ENCODE measurements around the gene SH3RF3.

DNA sequence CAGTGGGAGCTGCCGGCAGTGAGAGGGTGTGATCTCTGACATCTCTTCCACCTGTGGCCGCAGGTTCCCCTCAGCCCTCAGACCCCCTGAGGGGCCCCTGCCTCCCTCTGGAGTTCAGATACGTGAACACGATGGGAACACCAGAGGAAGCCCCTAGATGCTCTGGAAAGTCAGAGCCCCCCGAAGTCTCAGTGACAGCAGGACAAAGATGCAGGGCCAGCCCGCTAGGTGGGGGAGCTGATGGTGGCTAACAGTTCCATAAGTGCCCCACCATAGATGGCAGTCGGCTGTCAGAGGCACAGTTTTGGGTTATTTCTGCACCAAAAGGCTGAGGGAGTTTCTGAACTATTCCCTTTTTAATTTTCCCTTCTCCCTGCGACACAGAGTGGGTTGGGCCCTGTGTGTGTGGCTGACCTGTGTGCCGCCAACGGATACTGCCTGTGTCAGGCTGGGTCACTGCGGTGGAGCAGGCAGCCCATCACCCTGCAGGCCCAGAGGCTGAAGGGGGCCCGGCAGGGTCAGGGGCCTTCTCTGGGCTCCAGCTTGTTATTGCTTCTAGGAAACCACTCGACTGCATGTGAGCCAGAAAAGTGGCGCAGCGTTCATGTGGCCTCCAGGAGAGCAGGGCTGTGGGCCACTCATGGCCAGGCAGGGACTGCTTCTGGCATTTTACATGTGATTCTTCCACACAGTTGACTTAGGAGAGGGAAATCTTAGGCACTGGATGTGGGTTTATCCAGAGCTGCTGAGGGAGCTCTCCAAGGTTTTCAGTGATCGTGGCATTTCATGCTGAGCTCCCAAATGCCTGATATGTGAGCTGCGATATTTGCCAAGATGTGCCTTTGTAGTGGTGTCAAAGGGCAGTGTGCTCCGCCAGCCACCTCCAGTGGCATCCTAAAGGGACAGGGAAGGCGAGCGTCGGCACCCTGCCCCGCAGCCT is 225.1 kb downstream of the SH3RF3 start:
- no peak for TF ChIP-seq HNRNPK (IDR thresholded peaks at IDR 0.05; ENCODE audit: low read depth, low read length, poor library complexity, severe bottlenecking)
- no peak for TF ChIP-seq EHMT2 (IDR thresholded peaks at IDR 0.05; ENCODE audit: borderline replicate concordance, low read depth, low read length)
- TF ChIP-seq IRX3 (CRISPR knock-in tag; IDR thresholded peaks at IDR 0.05; ENCODE audit: borderline replicate concordance, low read depth) = no peak
- TF ChIP-seq TARDBP (CRISPR knock-in tag; IDR thresholded peaks at IDR 0.05) = no peak
- TF ChIP-seq, protein P1, sequence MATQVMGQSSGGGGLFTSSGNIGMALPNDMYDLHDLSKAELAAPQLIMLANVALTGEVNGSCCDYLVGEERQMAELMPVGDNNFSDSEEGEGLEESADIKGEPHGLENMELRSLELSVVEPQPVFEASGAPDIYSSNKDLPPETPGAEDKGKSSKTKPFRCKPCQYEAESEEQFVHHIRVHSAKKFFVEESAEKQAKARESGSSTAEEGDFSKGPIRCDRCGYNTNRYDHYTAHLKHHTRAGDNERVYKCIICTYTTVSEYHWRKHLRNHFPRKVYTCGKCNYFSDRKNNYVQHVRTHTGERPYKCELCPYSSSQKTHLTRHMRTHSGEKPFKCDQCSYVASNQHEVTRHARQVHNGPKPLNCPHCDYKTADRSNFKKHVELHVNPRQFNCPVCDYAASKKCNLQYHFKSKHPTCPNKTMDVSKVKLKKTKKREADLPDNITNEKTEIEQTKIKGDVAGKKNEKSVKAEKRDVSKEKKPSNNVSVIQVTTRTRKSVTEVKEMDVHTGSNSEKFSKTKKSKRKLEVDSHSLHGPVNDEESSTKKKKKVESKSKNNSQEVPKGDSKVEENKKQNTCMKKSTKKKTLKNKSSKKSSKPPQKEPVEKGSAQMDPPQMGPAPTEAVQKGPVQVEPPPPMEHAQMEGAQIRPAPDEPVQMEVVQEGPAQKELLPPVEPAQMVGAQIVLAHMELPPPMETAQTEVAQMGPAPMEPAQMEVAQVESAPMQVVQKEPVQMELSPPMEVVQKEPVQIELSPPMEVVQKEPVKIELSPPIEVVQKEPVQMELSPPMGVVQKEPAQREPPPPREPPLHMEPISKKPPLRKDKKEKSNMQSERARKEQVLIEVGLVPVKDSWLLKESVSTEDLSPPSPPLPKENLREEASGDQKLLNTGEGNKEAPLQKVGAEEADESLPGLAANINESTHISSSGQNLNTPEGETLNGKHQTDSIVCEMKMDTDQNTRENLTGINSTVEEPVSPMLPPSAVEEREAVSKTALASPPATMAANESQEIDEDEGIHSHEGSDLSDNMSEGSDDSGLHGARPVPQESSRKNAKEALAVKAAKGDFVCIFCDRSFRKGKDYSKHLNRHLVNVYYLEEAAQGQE (IDR thresholded peaks at IDR 0.05; ENCODE audit: borderline replicate concordance in 1 of 2, low read depth in 1 of 2, low read length in 2 of 2) = no peak
- no peak for TF ChIP-seq RXRA (CRISPR knock-in tag; IDR thresholded peaks at IDR 0.05)
- TF ChIP-seq, protein P2, sequence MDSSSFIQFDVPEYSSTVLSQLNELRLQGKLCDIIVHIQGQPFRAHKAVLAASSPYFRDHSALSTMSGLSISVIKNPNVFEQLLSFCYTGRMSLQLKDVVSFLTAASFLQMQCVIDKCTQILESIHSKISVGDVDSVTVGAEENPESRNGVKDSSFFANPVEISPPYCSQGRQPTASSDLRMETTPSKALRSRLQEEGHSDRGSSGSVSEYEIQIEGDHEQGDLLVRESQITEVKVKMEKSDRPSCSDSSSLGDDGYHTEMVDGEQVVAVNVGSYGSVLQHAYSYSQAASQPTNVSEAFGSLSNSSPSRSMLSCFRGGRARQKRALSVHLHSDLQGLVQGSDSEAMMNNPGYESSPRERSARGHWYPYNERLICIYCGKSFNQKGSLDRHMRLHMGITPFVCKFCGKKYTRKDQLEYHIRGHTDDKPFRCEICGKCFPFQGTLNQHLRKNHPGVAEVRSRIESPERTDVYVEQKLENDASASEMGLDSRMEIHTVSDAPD (CRISPR knock-in tag; IDR thresholded peaks at IDR 0.05) = no peak
- TF ChIP-seq, protein P3, sequence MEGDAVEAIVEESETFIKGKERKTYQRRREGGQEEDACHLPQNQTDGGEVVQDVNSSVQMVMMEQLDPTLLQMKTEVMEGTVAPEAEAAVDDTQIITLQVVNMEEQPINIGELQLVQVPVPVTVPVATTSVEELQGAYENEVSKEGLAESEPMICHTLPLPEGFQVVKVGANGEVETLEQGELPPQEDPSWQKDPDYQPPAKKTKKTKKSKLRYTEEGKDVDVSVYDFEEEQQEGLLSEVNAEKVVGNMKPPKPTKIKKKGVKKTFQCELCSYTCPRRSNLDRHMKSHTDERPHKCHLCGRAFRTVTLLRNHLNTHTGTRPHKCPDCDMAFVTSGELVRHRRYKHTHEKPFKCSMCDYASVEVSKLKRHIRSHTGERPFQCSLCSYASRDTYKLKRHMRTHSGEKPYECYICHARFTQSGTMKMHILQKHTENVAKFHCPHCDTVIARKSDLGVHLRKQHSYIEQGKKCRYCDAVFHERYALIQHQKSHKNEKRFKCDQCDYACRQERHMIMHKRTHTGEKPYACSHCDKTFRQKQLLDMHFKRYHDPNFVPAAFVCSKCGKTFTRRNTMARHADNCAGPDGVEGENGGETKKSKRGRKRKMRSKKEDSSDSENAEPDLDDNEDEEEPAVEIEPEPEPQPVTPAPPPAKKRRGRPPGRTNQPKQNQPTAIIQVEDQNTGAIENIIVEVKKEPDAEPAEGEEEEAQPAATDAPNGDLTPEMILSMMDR (CRISPR knock-in tag; IDR thresholded peaks at IDR 0.05) = no peak
- no peak for TF ChIP-seq EZH2 (conservative IDR thresholded peaks at IDR 0.05; ENCODE audit: low read depth, low read length)
